IPS-NIHi7 (cell line): ENCODE data around the gene ZBTB43.
"Not testable (repeated sequence)": the region's sequence is repeated elsewhere in the genome, so short reads cannot be mapped to it uniquely, and the experiment has no call there.

ENCODE experiments used
- DNase-seq: peaks from one replicate; pipeline ENCODE4 v3.0.0; 2012; ENCODE audit warnings: mixed read lengths; ENCODE audit errors: extremely low spot score

ZBTB43 gene

GRCh38 chr9:126791406-126792230, 13.2 kb upstream of the ZBTB43 start:
- DNase-seq, result no peak

DNA sequence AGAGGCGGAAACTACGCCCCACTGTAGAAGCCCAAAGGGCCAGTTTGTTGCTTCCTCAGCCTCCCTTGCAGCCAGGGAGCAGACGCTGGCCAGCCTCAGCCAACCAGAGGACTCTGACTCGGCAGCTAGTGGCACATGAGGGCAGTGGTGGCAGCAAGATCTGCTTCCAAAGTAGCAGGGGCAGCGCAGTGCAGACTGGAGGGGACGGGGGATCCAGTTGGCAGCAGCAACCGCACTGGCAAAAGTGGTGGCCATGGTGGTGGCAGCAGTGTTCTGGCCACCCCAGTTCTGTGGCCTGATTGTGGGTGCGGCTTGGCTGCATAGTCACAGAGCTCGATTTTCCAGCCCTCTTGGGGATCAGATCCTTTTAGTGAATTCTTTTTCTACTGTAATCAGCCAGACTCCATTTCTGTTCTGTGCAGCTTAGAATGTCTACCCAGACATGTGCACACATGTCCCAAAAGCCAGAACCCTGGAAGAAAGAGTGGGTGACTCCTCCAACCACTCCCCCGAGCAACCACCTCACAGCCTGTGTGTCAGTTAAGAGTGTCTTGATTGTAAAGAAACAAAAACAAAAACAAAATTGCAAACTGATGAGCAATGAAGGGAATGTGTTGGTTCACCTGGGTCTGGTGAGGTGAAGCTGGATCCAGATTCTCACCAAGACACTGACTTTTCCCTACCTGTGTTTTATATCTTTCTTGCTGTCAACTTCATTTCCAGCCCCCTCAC, 11.0 kb upstream of the ZBTB43 start:
- no peak for DNase-seq

DNA sequence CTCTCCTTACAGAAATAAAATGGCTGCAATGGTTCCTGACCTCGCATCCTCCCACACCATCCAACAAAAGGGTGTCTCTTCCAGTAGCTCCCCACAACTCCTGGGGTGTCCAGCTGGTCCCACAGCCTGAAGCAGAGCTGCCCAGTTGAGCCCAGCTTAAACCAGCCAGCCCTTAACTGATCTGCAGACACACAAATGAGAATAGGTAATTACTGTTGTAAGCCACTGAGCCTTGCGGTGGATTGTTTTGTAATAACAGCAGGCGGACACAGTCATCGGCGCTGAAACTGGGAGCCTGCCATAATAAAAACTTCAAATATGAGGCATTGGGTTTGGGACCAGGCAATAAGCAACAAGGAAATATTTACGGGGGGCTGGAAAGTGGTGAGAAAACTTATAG, 10.4 kb upstream of the ZBTB43 start:
- no peak for DNase-seq

DNA sequence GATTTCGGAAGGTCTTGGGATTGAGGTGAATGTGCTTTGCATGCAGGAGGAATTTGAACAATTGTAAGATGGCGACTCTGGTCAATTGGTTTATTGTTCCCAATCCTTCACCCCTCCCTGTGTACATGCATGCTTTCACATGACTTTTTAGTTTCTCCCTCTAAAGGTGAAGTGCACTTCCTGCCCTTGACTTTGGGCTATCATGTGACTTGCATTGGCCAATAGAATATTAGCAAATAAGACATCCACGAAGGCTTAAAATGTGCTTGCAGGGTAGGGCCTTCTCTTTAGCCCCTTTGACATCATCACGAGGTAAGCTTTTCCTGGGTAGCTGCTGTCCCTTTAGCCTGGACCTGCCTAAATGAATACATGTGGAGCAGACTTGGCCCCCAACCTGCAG, 8.1 kb upstream of the ZBTB43 start:
- DNase-seq, result no peak

DNA sequence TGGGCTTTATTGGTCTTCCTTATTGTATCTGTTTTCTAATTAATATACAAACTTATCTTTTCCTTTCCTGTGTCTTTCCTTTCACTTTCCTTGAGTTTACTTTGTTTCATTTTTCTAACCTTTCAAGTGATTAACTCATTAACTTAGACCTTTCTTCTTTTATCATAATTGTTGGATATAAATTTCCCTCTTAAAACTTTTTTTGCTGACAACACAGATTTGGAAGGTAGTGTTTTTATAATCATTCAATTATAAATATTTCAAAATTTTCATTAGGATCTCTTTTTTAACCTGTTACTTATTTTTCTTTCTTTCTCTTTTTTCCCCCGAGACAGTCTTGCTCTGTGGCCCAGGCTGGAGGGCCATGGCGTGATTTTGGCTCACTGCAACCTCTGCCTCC, 6.9 kb upstream of the ZBTB43 start:
- no peak for DNase-seq

DNA sequence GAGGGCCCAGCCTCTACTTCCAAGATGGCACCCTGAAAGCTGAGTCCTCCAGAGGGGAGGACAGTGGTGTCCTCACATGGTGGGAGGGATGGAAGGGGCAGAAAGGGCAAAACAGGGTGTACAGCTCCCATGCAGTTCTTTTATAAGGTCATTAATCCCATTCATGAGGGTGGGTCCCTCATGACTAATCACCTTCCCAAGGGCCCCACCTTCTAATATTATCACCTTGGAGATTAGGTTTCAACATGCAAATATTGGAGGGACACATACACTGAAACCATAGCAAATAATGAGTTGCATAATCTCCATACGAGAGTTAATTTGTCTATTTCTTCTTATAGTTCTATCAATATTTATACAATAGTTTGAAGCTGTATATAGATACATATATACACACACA, 5.8 kb upstream of the ZBTB43 start:
- no peak for DNase-seq

- DNase-seq, result no peak
These were observed 2.4 kb upstream of the ZBTB43 start for GRCh38 chr9:126802318-126803059.

DNA sequence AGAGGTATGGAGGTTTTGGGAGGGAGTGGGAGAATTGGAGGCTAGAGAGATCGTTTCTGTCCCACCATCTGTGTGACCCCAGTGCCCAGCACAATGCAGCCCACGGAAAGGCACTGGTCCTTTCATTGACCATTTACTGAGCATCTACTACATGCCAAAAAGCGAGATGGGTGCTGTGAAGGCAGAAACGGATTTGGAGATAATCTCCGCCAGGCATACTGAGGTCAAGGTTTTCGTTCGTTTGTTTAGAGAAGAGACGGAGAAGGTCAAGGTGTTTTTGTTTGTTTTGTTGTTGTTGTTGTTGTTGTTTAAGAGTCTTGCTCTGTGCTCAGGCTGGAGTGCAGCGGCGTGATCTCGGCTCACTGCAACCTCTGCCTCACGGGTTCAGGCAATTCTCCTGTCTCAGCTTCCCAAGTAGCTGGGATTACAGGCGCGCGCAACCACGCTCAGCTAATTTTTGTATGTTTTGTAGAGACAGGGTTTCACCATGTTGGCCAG, 593 bp upstream of the ZBTB43 start:
- no peak for DNase-seq

- no peak for DNase-seq
These were observed 868 bp downstream of the ZBTB43 start for GRCh38 chr9:126805554-126806262.

GRCh38 chr9:126806336-126806735, 1.5 kb downstream of the ZBTB43 start:
- no peak for DNase-seq

DNA sequence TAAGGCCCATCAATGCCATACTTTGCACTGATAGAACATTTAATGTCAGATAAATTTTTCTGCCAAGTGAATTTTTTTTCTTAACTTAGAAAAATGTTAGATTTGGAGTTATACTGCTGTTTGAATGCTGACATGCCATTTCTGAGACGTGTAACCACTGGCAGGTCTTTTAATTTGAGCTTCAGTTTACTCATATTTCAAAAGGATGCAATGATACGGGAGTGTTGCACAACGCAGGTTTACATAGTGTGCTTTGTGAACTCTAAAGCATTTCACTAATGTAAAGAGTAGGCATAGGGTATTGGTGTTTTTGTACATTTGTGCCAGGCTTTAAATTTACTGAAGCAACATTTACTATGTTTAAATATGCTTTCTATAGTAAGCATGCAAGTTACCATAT, 4.2 kb downstream of the ZBTB43 start:
- no peak for DNase-seq

DNA sequence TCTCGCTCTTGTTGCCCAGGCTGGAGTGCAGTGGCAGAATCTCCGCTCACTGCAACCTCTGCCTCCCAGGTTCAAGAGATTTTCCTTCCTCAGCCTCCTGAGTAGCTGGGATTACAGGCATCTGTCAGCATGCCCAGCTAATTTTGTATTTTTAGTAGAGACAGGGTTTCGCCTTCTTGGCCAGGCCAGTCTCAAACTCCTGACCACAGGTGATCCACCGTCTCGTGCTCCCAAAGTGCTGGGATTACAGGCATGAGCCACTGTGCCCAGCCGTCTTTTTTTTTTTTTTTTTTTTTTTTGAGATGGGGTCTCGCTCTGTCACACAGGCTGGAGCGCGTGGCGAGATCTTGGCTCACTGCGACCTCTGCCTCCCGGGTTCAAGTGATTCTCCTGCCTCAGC, 5.4 kb downstream of the ZBTB43 start:
- DNase-seq, result not testable (repeated sequence)

- DNase-seq, result no peak
These were observed 8.2 kb downstream of the ZBTB43 start for GRCh38 chr9:126813072-126813471.

- no peak for DNase-seq
These were observed 9.3 kb downstream of the ZBTB43 start for GRCh38 chr9:126814091-126814490.

- DNase-seq, result not testable (repeated sequence)
These were observed 12.8 kb downstream of the ZBTB43 start for GRCh38 chr9:126817615-126818014.

DNA sequence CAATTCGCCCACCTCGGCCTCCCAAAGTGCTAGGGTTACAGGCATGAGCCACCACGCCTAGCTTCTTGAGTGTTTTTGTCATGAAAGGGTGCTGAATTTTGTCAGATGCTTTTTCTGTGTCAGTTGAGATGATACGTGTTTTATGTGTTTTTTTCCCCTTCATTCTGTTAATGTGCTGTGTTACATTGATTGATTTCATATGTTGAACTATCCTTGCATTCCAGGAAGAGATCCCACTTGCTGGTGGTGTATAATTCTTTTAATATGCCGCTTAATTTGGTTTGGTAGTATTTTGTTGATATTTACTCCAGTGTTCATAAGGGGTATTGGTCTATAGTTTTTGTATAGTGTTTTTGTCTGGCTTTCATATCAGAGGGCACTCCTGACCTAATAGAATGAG, 13.6 kb downstream of the ZBTB43 start:
- DNase-seq, result no peak

GRCh38 chr9:126819482-126819881, 14.6 kb downstream of the ZBTB43 start:
- DNase-seq, result no peak

DNA sequence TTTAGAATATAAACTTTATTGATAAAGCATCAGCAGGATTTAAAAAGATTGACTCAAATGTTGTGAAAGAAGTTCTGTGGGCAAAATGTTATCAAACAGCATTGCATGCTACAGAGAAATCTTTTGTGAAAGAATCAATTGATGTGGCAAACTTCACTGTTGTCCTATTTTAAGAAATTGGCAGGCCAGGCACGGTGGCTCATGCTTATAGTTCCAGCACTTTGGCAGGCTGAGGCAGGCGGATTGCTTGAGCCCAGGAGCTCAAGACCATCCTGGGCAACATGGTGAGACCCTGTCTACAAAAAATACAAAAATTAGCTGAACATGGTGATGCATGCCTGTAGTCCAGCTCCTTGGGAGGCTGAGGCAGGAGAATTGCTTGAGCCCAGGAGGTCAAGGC, 17.4 kb downstream of the ZBTB43 start:
- DNase-seq, result no peak

GRCh38 chr9:126822873-126823272, 18.0 kb downstream of the ZBTB43 start:
- no peak for DNase-seq

- DNase-seq, result not testable (repeated sequence)
These were observed 19.2 kb downstream of the ZBTB43 start for GRCh38 chr9:126824052-126824451.

DNA sequence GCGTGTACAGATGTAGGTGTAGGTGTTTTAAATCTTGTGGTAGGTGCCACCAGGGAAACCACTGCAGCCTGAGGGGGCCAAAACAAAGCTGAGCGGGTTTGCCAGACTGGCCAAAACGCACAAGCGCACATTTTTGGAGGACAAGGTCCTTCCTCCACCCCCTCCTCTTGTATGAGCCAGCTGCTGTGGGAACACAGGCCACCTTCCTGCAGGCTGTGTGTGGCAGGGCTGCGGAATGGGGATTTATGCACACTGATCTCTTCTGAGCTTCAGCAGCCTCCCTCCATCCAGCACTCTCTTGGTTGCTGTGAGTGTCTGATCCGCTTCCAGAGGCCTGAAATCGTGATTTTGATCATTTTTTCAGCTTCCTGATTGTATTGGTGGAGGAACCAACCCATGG, 22.4 kb downstream of the ZBTB43 start:
- no peak for DNase-seq

- DNase-seq, result no peak
These were observed 24.2 kb downstream of the ZBTB43 start for GRCh38 chr9:126829035-126829434.
